Globus pallidus (tissue), 1 donor: ENCODE measurements around the gene NANOS2.
A peak's percentile ranks its signal among the peaks of the same experiment; 100 is the strongest.

Experiments used
- DNase-seq: peaks from one replicate; pipeline ENCODE4 v3.0.0-alpha.2; 2015; ENCODE audit warnings: low spot score

Gene NANOS2

GRCh38 chr19:45895519-45895972 lies 19.0 kb downstream of the NANOS2 start:
- DNase-seq = peak; percentile 20

GRCh38 chr19:45890877-45891276 lies 23.7 kb downstream of the NANOS2 start:
- DNase-seq = no peak

DNA sequence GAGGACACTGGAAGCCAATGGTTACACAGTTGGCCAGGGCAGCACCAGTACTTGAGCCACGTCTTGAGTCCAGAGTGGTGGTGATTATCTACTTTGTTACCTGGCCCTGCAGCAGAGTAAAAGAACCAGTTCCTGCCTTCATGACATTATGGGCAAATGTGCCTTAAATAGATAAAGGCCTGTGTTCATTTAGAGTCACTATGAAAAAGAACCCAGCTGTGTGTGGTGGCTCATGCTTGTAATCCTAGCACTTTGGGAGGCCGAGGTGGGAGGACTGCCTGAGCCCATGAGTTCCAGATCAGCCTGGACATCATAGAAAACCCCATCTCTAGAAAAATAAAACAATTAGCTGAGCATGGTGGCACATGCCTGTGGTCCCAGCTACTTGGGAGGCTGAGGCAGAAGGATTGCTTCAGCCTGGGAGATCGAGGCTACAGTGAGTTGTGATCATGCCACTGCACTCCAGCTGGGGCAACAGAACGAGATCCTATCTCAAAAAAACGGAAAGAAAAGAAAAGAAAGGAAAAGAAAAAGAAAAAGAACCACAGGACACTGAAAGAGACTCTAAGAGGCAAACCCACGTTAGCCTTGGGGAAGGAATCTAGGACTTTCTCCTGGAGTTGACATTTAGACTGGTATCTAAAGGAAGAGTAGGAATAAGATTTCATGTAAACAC lies 25.2 kb downstream of the NANOS2 start:
- DNase-seq = no peak

DNA sequence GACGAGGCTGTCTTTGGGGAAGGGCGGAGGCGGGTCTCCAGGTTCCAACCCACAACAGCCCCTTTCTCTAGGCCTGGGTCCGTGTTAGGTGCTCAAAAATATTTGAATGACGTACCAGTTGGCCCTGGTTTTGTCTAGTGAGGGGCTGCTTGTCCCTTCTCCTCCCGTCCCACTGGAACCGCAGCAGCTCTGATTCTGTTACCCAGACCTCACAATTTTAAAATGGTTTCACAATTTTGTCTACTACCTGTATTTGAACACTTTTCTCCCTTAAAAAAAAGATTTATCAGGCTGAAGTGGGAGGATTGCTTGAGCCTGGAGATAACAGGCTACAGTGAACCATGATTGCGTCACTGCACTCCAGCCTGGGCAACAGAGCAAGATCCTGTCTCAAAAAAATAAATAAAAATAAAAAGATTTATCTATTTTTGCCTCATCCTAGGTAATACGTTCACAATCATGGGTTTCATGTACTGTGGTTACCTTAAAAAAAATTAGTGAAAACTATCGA lies 27.3 kb downstream of the NANOS2 start:
- no peak for DNase-seq

GRCh38 chr19:45886427-45887199 lies 28.0 kb downstream of the NANOS2 start:
- DNase-seq = peak; percentile 91

GRCh38 chr19:45885556-45886426 lies 28.8 kb downstream of the NANOS2 start, which contains the start of gene IRF2BP1:
Gene IRF2BP1 (minus strand): TSS chr19:45886141. CDS start chr19:45885774, 367 bp downstream.
- DNase-seq = peak; percentile 93

GRCh38 chr19:45884682-45885555 lies 29.7 kb downstream of the NANOS2 start:
- no peak for DNase-seq

DNA sequence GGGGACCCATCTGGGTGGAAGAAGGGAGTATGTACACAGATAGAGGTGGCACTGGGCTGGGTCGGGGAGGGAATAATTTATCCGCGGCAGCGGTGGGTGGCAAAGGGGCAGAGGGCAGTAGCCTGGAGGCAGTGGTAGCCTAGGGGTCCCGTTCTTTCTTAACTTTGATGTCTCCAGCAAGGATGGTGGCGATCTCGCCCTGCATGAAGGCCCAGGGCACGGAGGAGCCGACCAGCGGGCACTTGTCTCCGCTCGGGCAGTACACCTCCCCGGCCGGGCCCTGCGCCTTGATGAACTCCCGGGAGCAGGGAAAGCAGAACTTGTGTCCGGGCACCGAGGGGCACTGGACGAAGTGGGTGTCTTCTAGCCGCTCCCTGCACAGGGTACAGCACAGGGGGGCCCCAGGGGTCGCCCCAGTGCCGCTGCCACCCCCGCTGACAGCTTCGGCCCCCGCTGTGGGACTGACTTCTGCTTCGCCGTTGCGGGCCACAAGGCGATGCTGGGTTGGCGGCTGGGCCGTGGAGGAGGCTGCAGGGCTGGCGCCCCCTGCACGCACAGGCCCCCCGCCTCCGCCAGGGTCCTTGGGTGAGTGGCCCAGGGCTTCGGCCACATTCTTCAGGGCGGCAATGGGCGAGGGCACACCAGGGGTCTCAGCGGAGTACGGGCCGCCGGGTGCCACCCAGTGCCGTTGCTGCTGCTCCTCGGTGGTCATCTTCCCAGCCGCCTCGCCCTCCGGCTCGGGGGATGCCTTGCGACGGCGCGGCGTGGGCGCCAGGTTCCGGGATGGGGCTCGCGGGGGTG lies 30.5 kb downstream of the NANOS2 start:
- no peak for DNase-seq

DNA sequence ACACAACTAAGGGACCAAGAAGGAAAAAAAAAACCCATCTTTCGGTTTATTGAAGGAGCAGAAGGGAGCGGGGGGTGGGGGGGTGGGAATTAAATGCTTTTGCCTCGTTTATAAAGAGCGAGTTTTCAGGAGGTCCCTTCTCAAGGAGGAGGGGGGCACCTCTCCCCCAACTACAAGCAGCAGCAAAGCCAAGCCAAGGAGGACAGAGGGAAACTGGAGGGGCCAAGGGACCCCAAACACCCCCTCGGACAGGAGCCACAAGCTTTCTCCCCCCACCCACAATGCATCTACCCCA lies 31.0 kb downstream of the NANOS2 start:
- DNase-seq = no peak

DNA sequence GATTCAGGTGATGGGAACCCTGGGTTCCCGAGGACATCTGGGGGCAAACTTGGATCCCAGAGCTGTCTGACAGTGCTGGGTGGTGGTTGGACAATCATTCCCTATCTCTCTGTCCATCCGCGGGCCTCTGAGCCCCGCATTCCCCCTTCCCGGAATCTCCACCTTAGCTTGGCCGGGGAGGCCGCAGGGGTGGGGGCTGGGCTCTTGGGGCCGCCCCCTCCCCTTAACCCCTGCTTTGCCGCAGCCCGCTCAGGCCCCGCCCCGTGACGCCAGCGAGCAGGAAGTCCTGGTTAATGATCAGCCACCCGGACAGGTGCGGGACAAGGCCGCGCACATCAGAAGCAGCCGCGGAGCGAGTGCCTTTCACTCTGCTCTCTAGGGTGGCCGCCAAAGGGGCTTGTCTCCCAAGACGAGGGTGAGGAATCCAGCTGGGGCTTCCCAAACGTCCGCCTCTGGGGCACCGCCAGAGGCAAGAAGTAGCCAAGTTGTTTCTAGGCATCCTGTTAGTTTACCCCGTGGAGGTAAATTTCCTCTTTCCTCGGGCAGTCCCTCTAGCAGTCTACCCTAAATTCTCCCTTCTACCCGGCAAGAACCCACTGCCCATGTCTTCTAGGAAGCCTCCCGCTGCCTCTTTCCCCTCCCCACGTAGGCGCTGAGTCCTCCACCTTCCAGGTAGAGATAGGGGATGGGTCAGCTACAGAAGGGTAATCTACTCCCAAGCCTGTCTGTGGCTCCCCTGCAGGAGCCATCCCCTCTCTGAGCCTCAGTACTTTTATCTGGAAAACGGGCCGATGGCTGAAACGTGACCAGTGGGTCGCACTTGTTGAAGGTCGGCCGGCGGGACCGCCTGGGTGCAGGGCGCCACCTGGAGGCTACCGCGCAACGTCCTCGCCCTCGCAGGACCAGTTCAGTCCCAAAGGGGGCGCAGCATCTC lies 31.7 kb downstream of the NANOS2 start:
- DNase-seq = peak; percentile 32

DNA sequence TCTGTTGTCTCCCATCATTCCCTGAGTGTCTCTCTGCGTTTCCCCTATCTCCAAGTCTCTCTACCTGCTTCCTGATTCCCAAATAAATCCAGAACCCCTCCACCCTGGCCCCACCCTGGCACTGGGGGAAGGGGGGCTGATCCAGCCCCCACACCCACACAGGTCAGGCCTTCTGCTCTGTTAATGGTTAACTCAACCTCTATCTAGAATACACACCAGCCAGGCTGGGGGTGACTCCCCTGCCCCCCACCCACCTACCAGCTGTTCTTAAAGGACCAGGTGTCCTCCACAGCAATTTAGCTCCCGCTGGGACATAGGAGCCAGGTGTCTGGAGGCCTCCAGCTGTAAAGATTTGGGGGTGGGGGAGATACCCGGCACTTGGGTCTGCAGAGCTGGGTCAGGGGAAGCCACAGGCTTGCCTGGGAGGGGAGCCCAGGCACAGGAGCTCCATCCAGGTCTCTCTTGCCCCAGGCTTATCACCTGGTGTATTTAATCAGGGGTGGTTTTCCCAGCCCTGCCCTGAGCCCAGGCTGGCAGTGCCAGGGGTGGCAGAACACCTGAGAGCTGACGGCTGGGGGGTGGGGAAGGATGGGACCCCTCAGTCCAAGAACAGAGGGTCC lies 32.6 kb downstream of the NANOS2 start:
- no peak for DNase-seq

- no peak for DNase-seq
These were observed 33.3 kb downstream of the NANOS2 start for GRCh38 chr19:45881082-45881908.

DNA sequence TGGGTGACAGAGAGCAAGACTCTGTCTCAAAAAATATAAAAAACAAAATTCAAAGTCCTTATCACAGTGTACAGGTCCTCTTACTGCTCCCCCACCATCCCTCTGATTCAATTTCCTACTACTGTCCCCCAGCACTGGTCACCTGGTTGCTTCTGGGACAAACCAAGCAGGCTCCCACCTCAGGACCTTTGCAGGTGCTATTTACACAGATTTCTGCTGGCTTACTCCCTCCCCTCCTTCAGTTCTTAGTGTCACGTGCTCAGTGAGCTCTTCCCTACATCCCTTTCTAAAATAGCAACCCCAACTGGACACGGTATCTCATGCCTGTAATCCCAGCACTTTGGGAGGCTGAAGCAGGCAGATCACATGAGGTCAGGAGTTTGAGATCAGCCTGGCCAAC lies 34.6 kb downstream of the NANOS2 start:
- DNase-seq = no peak

- DNase-seq = no peak
These were observed 35.5 kb downstream of the NANOS2 start for GRCh38 chr19:45879055-45879454.

DNA sequence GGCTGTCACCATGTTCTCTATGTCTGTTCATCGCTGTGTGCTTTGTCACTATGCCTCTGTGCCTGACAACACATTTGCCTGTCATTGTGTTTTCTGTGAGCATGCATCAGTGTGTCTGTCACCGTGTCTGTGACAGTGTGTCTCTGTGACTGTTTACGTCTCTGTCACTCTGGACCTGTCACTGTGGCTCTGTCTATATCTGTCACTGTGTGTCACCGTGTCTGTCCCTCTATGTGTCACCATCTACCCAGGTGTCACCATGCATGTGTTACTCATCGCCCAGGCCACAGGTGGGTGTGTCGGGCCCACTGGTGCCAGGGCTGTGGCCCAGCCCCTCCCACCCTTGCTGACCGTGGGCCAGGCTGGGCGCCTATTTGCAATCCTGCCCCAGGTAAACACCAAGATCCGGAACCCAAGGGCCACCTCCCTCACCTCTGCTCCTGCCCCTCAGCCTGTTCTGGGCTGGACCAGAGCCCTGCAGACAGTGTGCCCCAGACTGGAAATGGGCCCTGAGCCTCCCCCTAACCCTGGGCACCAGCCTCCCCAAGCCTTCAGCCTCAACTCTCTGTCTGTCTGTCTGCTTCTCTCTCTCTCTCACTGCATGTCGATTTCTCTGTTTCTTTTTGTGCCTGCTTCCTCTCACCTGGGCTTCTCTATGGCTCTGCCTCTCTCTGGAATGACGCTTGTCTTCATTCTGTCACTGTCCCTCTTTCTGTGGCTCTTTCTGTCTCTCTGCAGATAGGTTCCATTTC lies 36.4 kb downstream of the NANOS2 start:
- no peak for DNase-seq

- DNase-seq = no peak
These were observed 38.0 kb downstream of the NANOS2 start for GRCh38 chr19:45876411-45877197.

- no peak for DNase-seq
These were observed 38.5 kb downstream of the NANOS2 start for GRCh38 chr19:45876161-45876410.
